ENCODE results near the gene SCNN1A.

Gene SCNN1A

GRCh38 chr12:6315704-6316597, 59.4 kb downstream of the SCNN1A start:
- DNase-seq = no peak

- no peak for DNase-seq
These were observed 60.2 kb downstream of the SCNN1A start for GRCh38 chr12:6315184-6315583.

- DNase-seq = no peak
These were observed 60.6 kb downstream of the SCNN1A start for GRCh38 chr12:6314776-6315175.

GRCh38 chr12:6313326-6313940, 61.9 kb downstream of the SCNN1A start:
- no peak for DNase-seq

GRCh38 chr12:6312529-6313325, 62.6 kb downstream of the SCNN1A start:
- no peak for DNase-seq

GRCh38 chr12:6311822-6312528, 63.4 kb downstream of the SCNN1A start:
- no peak for DNase-seq

- no peak for DNase-seq
These were observed 64.4 kb downstream of the SCNN1A start for GRCh38 chr12:6310771-6311610.

- DNase-seq = no peak
These were observed 67.8 kb downstream of the SCNN1A start for GRCh38 chr12:6307529-6307928.

GRCh38 chr12:6306599-6307220, 68.7 kb downstream of the SCNN1A start:
- DNase-seq = no peak

GRCh38 chr12:6306151-6306550, 69.2 kb downstream of the SCNN1A start:
- no peak for DNase-seq

- DNase-seq = no peak
These were observed 72.3 kb downstream of the SCNN1A start for GRCh38 chr12:6303071-6303470.

- DNase-seq = no peak
These were observed 72.7 kb downstream of the SCNN1A start for GRCh38 chr12:6302621-6303020.

GRCh38 chr12:6301721-6302120, 73.6 kb downstream of the SCNN1A start:
- DNase-seq = no peak

- DNase-seq = no peak
These were observed 78.2 kb downstream of the SCNN1A start for GRCh38 chr12:6297170-6297569.

All from NCI-H82 (cell line).